ENCODE data around the gene KPNA3.

- TF ChIP-seq CTCF (IDR thresholded peaks at IDR 0.05; ENCODE audit: low read depth, low read length) (no peak), EZH2phosphoT487 (IDR thresholded peaks at IDR 0.05; ENCODE audit: low read depth) (no peak)
Measured at GRCh38 chr13:49782784-49783183, 9.7 kb downstream of the KPNA3 start.
